NCI-H2227 treated with DMSO at 0.1 percent for 48 hours (cell line): Measurements from ENCODE around the gene C1QTNF2.

Experiments
- DNase-seq: peaks from one replicate; lab custom pipeline; 2025; lab: John Stamatoyannopoulos, UW

C1QTNF2 gene

GRCh38 chr5:160375166-160375565 lies 4.7 kb upstream of the C1QTNF2 start:
- DNase-seq = no peak

- no peak for DNase-seq
These were observed 868 bp upstream of the C1QTNF2 start for GRCh38 chr5:160371294-160371693.

GRCh38 chr5:160370713-160371034 lies 248 bp upstream of the C1QTNF2 start:
- DNase-seq = no peak

- no peak for DNase-seq
These were observed 2.5 kb downstream of the C1QTNF2 start for GRCh38 chr5:160367885-160368284.

- no peak for DNase-seq
These were observed 3.2 kb downstream of the C1QTNF2 start for GRCh38 chr5:160367261-160367660.

GRCh38 chr5:160366230-160366629 lies 4.2 kb downstream of the C1QTNF2 start:
- no peak for DNase-seq

- DNase-seq = no peak
These were observed 6.6 kb downstream of the C1QTNF2 start for GRCh38 chr5:160363660-160364395.

- no peak for DNase-seq
These were observed 7.2 kb downstream of the C1QTNF2 start for GRCh38 chr5:160363211-160363610.

GRCh38 chr5:160361624-160362228 lies 8.7 kb downstream of the C1QTNF2 start:
- DNase-seq = no peak

- DNase-seq = no peak
These were observed 10.1 kb downstream of the C1QTNF2 start for GRCh38 chr5:160360310-160360709.

GRCh38 chr5:160359816-160360215 lies 10.6 kb downstream of the C1QTNF2 start:
- no peak for DNase-seq

- DNase-seq = no peak
These were observed 11.2 kb downstream of the C1QTNF2 start for GRCh38 chr5:160359242-160359641.

GRCh38 chr5:160357861-160358411 lies 12.5 kb downstream of the C1QTNF2 start:
- DNase-seq = no peak

GRCh38 chr5:160357394-160357793 lies 13.0 kb downstream of the C1QTNF2 start:
- no peak for DNase-seq

- DNase-seq = no peak
These were observed 13.7 kb downstream of the C1QTNF2 start for GRCh38 chr5:160356550-160357347.

- no peak for DNase-seq
These were observed 15.8 kb downstream of the C1QTNF2 start for GRCh38 chr5:160354666-160355065.

- DNase-seq = no peak
These were observed 17.0 kb downstream of the C1QTNF2 start for GRCh38 chr5:160353379-160353778.

- no peak for DNase-seq
These were observed 18.1 kb downstream of the C1QTNF2 start for GRCh38 chr5:160352308-160352707.

GRCh38 chr5:160349935-160350303 lies 20.5 kb downstream of the C1QTNF2 start:
- no peak for DNase-seq

- DNase-seq = no peak
These were observed 21.0 kb downstream of the C1QTNF2 start for GRCh38 chr5:160349249-160349934.

- no peak for DNase-seq
These were observed 22.3 kb downstream of the C1QTNF2 start for GRCh38 chr5:160348080-160348479.

- DNase-seq = no peak
These were observed 23.0 kb downstream of the C1QTNF2 start for GRCh38 chr5:160347448-160347847.
